PFSK-1 (cell line): Measurements from ENCODE around the gene TBL1Y.

Experiments
- REST ChIP-seq, 2 experiments: IDR thresholded peaks; 2 replicates each; pipeline versions ENCODE4 v1.6.1 to v1.8.0; 2011 to 2012; ENCODE audit warnings: low read depth in 2 of 2, low read length in 2 of 2, control low read depth in 1 of 2, inconsistent platforms in 1 of 2, mild to moderate bottlenecking in 1 of 2, moderate library complexity in 1 of 2; ENCODE audit not compliant: insufficient read depth in 1 of 2
- SIN3A ChIP-seq: IDR thresholded peaks from 2 replicates; pipeline ENCODE4 v1.6.1; 2012; ENCODE audit warnings: mild to moderate bottlenecking, low read length, moderate library complexity, borderline replicate concordance; ENCODE audit not compliant: insufficient read depth

GRCh38 chrY:6949947-6950346 lies 39.5 kb downstream of the TBL1Y start:
- TF ChIP-seq REST (IDR thresholded peaks at IDR 0.05; ENCODE audit: insufficient read depth in 1 of 2, low read depth in 2 of 2, low read length in 2 of 2) (no peak), SIN3A (no peak)
